A549 (cell line): Measurements from ENCODE around the gene BANK1.

Experiments
- CTCF ChIP-seq: fragments of >200 bp; sonication (Bioruptor Twin); formaldehyde crosslinking; IDR thresholded peaks from 3 replicates; pipeline ENCODE4 v1.5.1; 2016
- ESRRA ChIP-seq: fragments of 150-350 bp; IDR thresholded peaks from 2 replicates; pipeline ENCODE4 v1.6.1; 2014; ENCODE audit warnings: mild to moderate bottlenecking, low read length, borderline replicate concordance
- MAX ChIP-seq: IDR thresholded peaks from 2 replicates; pipeline ENCODE4 v1.6.1; 2012

- TF ChIP-seq CTCF (no peak), MAX (no peak), ESRRA (no peak)
Observed at GRCh38 chr4:102031406-102031805, 240.9 kb downstream of the BANK1 start.
